Measurements from ENCODE around the gene KDM3B. TPM values are rescaled to one million over a fixed set of nuclear protein-coding genes. Genes with fewer than 3 reads are reported as not detected.

Gene KDM3B
- total RNA-seq, 2 donors from 2014 or later = 50.1 to 86.2 TPM

DNA sequence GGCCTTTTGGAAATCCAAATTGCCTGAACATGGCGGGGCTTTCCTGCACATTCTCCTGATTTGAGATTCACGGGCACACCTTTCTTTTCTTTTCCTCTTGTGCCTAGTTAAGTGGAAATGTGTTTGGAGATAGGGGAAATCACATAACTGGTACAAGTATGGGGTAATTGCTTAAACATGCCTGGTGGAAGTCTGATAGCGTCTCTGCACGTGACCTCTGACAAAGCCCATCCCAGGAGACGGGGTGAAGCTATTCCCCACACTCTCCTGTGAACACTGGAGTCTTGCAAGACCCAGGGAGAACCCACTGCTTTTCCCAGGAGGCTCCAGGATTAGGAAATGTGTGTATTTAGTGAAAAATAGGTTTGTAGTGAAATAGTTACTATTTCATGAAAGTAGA, 83.5 kb downstream of the KDM3B start:
- TF ChIP-seq, protein P1, sequence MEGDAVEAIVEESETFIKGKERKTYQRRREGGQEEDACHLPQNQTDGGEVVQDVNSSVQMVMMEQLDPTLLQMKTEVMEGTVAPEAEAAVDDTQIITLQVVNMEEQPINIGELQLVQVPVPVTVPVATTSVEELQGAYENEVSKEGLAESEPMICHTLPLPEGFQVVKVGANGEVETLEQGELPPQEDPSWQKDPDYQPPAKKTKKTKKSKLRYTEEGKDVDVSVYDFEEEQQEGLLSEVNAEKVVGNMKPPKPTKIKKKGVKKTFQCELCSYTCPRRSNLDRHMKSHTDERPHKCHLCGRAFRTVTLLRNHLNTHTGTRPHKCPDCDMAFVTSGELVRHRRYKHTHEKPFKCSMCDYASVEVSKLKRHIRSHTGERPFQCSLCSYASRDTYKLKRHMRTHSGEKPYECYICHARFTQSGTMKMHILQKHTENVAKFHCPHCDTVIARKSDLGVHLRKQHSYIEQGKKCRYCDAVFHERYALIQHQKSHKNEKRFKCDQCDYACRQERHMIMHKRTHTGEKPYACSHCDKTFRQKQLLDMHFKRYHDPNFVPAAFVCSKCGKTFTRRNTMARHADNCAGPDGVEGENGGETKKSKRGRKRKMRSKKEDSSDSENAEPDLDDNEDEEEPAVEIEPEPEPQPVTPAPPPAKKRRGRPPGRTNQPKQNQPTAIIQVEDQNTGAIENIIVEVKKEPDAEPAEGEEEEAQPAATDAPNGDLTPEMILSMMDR (IDR thresholded peaks at IDR 0.05) = no peak
- Histone ChIP-seq H3K27ac (no peak overlapping the region), H3K36me3 (peaks cover 31% of the 10 kb centered on the region), H3K27me3 (replicated peaks; ENCODE audit: insufficient read depth) (no peaks in the 10 kb centered on the region), H3K4me1 (ENCODE audit: control insufficient read depth in 1 of 2, low read depth in 2 of 2) (peaks cover 5 to 18% of the 10 kb centered on the region in 2 donors), H3K9me3 (no peaks in the 10 kb centered on the region), H3K4me3 (no peak overlapping the region)
- ATAC-seq (ENCODE audit: insufficient number of reproducible peaks, low FRiP score, low read depth) (no peak), DNase-seq (ENCODE audit: low spot score) (no peak)

DNA sequence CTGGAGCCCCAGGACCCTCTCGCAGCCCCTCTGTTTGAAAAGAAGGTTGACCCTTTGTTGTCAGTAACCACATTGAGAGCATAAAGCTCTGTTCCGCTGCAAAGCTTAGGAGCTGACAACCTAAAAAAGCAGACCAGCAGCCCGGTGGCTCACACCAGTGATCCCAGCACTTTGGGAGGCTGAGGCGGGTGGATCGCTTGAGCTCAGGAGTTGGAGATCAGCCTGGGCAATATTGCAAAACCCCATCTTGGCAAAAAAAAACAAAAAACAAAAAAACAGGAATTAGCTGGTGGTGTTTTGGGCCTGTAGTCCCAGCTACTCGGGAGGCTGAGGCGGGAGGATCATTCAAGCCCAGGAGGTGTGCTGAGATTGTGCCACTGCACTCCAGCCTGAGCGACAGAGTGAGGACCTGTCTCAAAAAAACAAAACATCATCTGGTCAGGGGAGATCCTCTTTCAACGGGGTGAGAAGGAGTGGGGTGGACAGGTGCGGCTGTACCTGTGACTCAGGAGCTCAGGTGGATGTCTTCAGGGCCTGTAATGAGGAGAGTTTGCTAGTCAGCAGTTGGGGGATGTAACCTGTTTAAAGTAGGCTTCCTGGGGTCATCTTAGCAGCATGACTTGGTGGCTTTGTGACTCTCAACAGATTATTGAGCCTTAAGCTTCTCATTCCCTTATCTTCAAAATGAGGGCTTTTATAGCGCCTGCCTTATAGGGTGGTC, 85.7 kb downstream of the KDM3B start:
- TF ChIP-seq, protein P1 (IDR thresholded peaks at IDR 0.05) = no peak
- Histone ChIP-seq H3K36me3 (peaks cover 11% of the 10 kb centered on the region), H3K9me3 (no peaks in the 10 kb centered on the region), H3K4me3 (peak overlapping the region; percentile 77), H3K4me1 (ENCODE audit: control insufficient read depth in 1 of 2, low read depth in 2 of 2) (peaks cover 5 to 18% of the 10 kb centered on the region in 2 donors), H3K27me3 (replicated peaks; ENCODE audit: insufficient read depth) (no peaks in the 10 kb centered on the region), H3K27ac (no peak overlapping the region)
- no peak for DNase-seq (ENCODE audit: low spot score)
- no peak for ATAC-seq (ENCODE audit: insufficient number of reproducible peaks, low FRiP score, low read depth)

GRCh38 chr5:138438724-138439476, 86.4 kb downstream of the KDM3B start, which contains the start of gene REEP2:
Gene REEP2 (plus strand): TSS chr5:138439057. CDS start chr5:138439209, 152 bp downstream.
- Histone ChIP-seq H3K9me3 (no peaks in the 10 kb centered on the region), H3K4me3 (peak within 1 kb of the TSS; percentile 77), H3K4me1 (ENCODE audit: control insufficient read depth in 1 of 2, low read depth in 2 of 2) (peaks cover 5 to 18% of the 10 kb centered on the region in 2 donors), H3K27me3 (replicated peaks; ENCODE audit: insufficient read depth) (no peaks in the 10 kb centered on the region), H3K36me3 (peaks cover 11% of the 10 kb centered on the region), H3K27ac (peak within 1 kb of the TSS in 1 of 2 donors; percentile 23)
- TF ChIP-seq, protein P1 (IDR thresholded peaks at IDR 0.05) = no peak
- peak; percentile 30 for ATAC-seq (ENCODE audit: insufficient number of reproducible peaks, low FRiP score, low read depth)
- DNase-seq (ENCODE audit: low spot score) = no peak

DNA sequence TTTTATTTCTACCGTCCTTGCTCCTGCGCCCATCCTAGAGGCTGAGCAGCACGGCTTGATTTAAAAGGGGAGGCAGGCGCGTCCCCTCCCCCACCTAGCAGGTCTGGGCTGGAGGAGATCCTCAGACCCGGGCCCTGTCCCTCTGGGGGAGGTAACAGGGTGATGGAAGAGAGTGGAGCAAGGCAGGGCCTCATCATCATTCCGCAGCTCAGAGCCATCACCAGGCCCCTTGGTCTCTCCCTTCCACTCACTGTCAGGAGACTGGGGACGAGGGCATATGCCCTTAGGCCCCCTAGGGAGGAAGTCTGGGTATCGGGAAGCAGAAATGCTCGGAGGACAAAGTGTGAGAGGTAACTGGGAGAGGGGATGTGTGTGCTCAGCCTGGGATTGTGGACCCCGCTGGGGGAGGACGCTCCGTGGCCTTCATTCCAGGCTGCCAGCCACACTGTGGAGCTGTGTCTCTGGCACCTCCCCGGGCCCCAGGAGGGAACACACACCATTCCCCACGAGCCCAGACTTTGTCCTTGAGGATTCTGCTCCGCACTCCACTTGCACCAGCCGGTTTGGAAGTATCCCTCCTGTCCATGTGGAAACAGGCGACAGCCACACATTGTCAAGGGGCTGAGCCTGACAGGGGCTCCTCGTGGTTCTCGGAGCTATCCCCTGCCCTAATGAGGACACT, 87.1 kb downstream of the KDM3B start:
- H3K27ac ChIP-seq = peak overlapping the region in 1 of 2 donors; percentile 23
- TF ChIP-seq, protein P1 (IDR thresholded peaks at IDR 0.05) = no peak

More for the DNA sequence above, 87.1 kb downstream of the KDM3B start:
- H3K4me1 ChIP-seq (ENCODE audit: control insufficient read depth in 1 of 2, low read depth in 2 of 2) = peaks cover 5 to 18% of the 10 kb centered on the region in 2 donors
- DNase-seq (ENCODE audit: low spot score) (no peak), ATAC-seq (ENCODE audit: insufficient number of reproducible peaks, low FRiP score, low read depth) (no peak)
- H3K4me3 ChIP-seq = peak overlapping the region; percentile 77
- H3K27me3 ChIP-seq (replicated peaks; ENCODE audit: insufficient read depth) = no peaks in the 10 kb centered on the region
- no peaks in the 10 kb centered on the region for H3K9me3 ChIP-seq
- H3K36me3 ChIP-seq = peaks cover 11% of the 10 kb centered on the region
